CD14-positive monocyte (primary cell): Measurements from ENCODE around the gene PRKN. TPM values are rescaled to one million over a fixed set of nuclear protein-coding genes. Genes with fewer than 3 reads are reported as not detected.

ENCODE experiments used
- DNase-seq, 3 donors: peaks; one replicate each; pipeline ENCODE4 v3.0.0-alpha.2; 2011 to 2022
- H2AFZ ChIP-seq: 2 replicates; pipeline ENCODE4 v1.6.0; 2012; ENCODE audit warnings: mild to moderate bottlenecking, low read depth, low read length, inconsistent platforms; ENCODE audit not compliant: insufficient read depth, poor library complexity, severe bottlenecking
- H3K27ac ChIP-seq, 2 donors: 1 replicate in 1 of 2; 2 replicates in 1 of 2; pipeline ENCODE4 v1.5.1; 2012 to 2013; ENCODE audit warnings: low read length in 2 of 2, control low read depth in 1 of 2, inconsistent platforms in 1 of 2, low read depth in 1 of 2, mild to moderate bottlenecking in 1 of 2
- H3K27me3 ChIP-seq, 2 donors: one replicate each; pipeline versions ENCODE4 v1.6.0 to v1.6.1; 2011 to 2013; ENCODE audit warnings: low read length in 2 of 2; ENCODE audit not compliant: control insufficient read depth in 2 of 2, insufficient read depth in 2 of 2
- H3K36me3 ChIP-seq, 2 donors: replicated peaks in 1 of 2; 1 replicate in 1 of 2; 2 replicates in 1 of 2; pipeline versions ENCODE4 v1.5.1 to v1.6.1; 2012 to 2013; ENCODE audit warnings: low read length in 2 of 2, control low read depth in 1 of 2, inconsistent platforms in 1 of 2, mild to moderate bottlenecking in 1 of 2; ENCODE audit not compliant: insufficient read depth in 2 of 2, control insufficient read depth in 1 of 2
- H3K4me1 ChIP-seq, 2 donors: 1 replicate in 1 of 2; 2 replicates in 1 of 2; pipeline versions ENCODE4 v1.5.1 to v1.6.1; 2012 to 2013; ENCODE audit warnings: low read length in 2 of 2, control low read depth in 1 of 2, inconsistent platforms in 1 of 2, mild to moderate bottlenecking in 1 of 2, moderate library complexity in 1 of 2; ENCODE audit not compliant: insufficient read depth in 2 of 2, control insufficient read depth in 1 of 2
- H3K4me2 ChIP-seq: replicated peaks from 2 replicates; pipeline ENCODE3; 2012; ENCODE audit warnings: low read length, moderate library complexity, mild to moderate bottlenecking; ENCODE audit not compliant: poor library complexity, severe bottlenecking; ENCODE audit errors: extremely low read depth
- H3K4me3 ChIP-seq, 3 experiments: fragments of 200-600 bp in 1 of 3; sonication (generic) in 1 of 3; replicated peaks in 1 of 3; 1 replicate in 2 of 3; 2 replicates in 1 of 3; pipeline ENCODE4 v1.5.1; 2011 to 2013; ENCODE audit warnings: low read length in 3 of 3, mild to moderate bottlenecking in 3 of 3, control low read depth in 2 of 3, low read depth in 2 of 3, inconsistent platforms in 1 of 3, moderate library complexity in 1 of 3
- H3K79me2 ChIP-seq: 2 replicates; pipeline ENCODE4 v1.6.0; 2012; ENCODE audit warnings: mild to moderate bottlenecking, control low read depth, inconsistent platforms, low read length, moderate library complexity; ENCODE audit not compliant: insufficient read depth
- H3K9ac ChIP-seq: 2 replicates; pipeline ENCODE4 v1.6.0; 2017; ENCODE audit warnings: low read length, mild to moderate bottlenecking; ENCODE audit not compliant: insufficient read depth, poor library complexity, severe bottlenecking
- H3K9me3 ChIP-seq, 2 donors: replicated peaks in 1 of 2; 1 replicate in 1 of 2; 2 replicates in 1 of 2; pipeline versions ENCODE4 v1.5.1 to v1.6.1; 2012 to 2013; ENCODE audit warnings: low read length in 2 of 2, control low read depth in 1 of 2; ENCODE audit not compliant: control insufficient read depth in 1 of 2, insufficient read depth in 1 of 2
- H4K20me1 ChIP-seq: 2 replicates; pipeline ENCODE4 v1.6.0; 2012; ENCODE audit warnings: mild to moderate bottlenecking, low read length, control low read depth, moderate library complexity; ENCODE audit not compliant: insufficient read depth
- H3K27ac Mint-ChIP-seq, 7 donors: one replicate each; pipeline ENCODE4 v1.8.0; 2020; ENCODE audit warnings: mild to moderate bottlenecking in 7 of 7, mixed read lengths in 7 of 7, moderate library complexity in 6 of 7, inconsistent platforms in 2 of 7
- H3K27me3 Mint-ChIP-seq, 3 donors: one replicate each; pipeline ENCODE4 v1.8.0; 2021 to 2022; ENCODE audit warnings: low read depth in 3 of 3, mild to moderate bottlenecking in 3 of 3, mixed read lengths in 3 of 3, moderate library complexity in 3 of 3, inconsistent platforms in 1 of 3
- H3K36me3 Mint-ChIP-seq, 2 donors: one replicate each; pipeline ENCODE4 v1.8.0; 2020; ENCODE audit warnings: mixed read lengths in 2 of 2, inconsistent platforms in 1 of 2, mild to moderate bottlenecking in 1 of 2
- H3K4me1 Mint-ChIP-seq: one replicate; pipeline ENCODE4 v1.8.0; 2020; ENCODE audit warnings: mild to moderate bottlenecking, mixed read lengths
- H3K4me3 Mint-ChIP-seq, 2 donors: one replicate each; pipeline ENCODE4 v1.8.0; 2020; ENCODE audit warnings: mild to moderate bottlenecking in 2 of 2, mixed read lengths in 2 of 2, moderate library complexity in 1 of 2
- H3K9me3 Mint-ChIP-seq, 7 donors: one replicate each; pipeline ENCODE4 v1.8.0; 2020 to 2022; ENCODE audit warnings: mixed read lengths in 7 of 7, mild to moderate bottlenecking in 6 of 7, moderate library complexity in 6 of 7, inconsistent platforms in 2 of 7
- CTCF ChIP-seq: fragments of 200-600 bp; IDR thresholded peaks from one replicate; pipeline ENCODE4 v1.8.0; 2022; ENCODE audit warnings: antibody characterized with exemption, mild to moderate bottlenecking
- WGBS: methylation state at CpG from one replicate; pipeline ENCODE4 v1.1.5; 2013; ENCODE audit warnings: missing lambda C conversion rate; ENCODE audit not compliant: insufficient coverage; 5-methylcytosine and 5-hydroxymethylcytosine counted together
- intact Hi-C, 2 donors: fragments of 100-400 bp; cut with micrococcal nuclease; formaldehyde crosslinking; loops; one replicate each; pipeline versions ENCODE4 v1.15.0 to v1.15.1; 2023
- polyA plus RNA-seq, 3 donors: library from polyadenylated mRNA; depleted of rRNA in 1 of 3; unstranded in 2 of 3; stranded (reverse) in 1 of 3; fragments of 300-500 nt in 2 of 3; fragments of >200 nt in 1 of 3; fragmentation: Illumina TruSeq in 2 of 3; gene quantifications; 1 replicate in 2 of 3; 2 replicates in 1 of 3; pipeline ENCODE4 v1.2.3, GENCODE V29; 2012 to 2021

The PRKN gene
- polyA plus RNA-seq, 3 donors: 0.19 to 0.21 TPM; not detected in 1

GRCh38 chr6:161870236-161870901 lies 857.2 kb downstream of the PRKN start:
- no peaks in the 10 kb centered on the region for H3K4me1 ChIP-seq
- Mint-ChIP-seq H3K36me3 (no peaks in the 10 kb centered on the region), H3K4me1 (no peaks in the 10 kb centered on the region), H3K4me3 (no peak overlapping the region), H3K27ac (no peak overlapping the region), H3K27me3 (no peaks in the 10 kb centered on the region), H3K9me3 (peaks cover 3 to 19% (median 8%) of the 10 kb centered on the region in 7 donors)
- H2AFZ ChIP-seq: no peak overlapping the region
- H3K9me3 ChIP-seq: peaks cover 3 to 16% of the 10 kb centered on the region in 2 donors
- no peak overlapping the region for H3K27ac ChIP-seq
- no peak for TF ChIP-seq CTCF
- DNase-seq: no peak
- H3K36me3 ChIP-seq: no peaks in the 10 kb centered on the region
- H3K4me2 ChIP-seq: no peak overlapping the region
- no peaks in the 10 kb centered on the region for H4K20me1 ChIP-seq
- H3K4me3 ChIP-seq: no peak overlapping the region
- no CpG with 5 or more reads among the region's 4 CpGs for WGBS
- no peaks in the 10 kb centered on the region for H3K27me3 ChIP-seq
- H3K9ac ChIP-seq: no peak overlapping the region
- no peaks in the 10 kb centered on the region for H3K79me2 ChIP-seq
- intact Hi-C loops: no loop called here

DNA sequence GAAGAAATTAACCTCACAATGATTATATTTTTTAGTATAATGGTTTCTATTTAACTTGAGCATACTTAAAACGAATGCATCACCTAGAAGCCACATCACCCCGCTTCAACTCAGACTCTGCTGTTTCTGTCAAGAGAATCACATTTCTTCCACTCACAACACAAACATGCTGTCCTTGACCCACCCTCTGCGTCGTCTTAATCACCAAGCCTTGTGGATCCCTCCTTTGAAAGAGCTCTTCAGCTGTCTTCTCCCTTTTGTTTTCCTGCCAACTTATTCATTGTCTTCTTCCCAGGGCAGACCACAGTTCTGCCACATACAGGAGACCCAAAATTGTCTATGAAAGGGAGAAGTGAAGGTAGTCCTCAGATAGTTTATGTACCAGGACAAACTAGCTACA lies 858.1 kb downstream of the PRKN start:
- Mint-ChIP-seq H3K36me3 (no peaks in the 10 kb centered on the region), H3K9me3 (peaks cover 1 to 19% (median 6%) of the 10 kb centered on the region in 7 donors), H3K4me3 (no peak overlapping the region), H3K4me1 (no peaks in the 10 kb centered on the region), H3K27ac (no peak overlapping the region), H3K27me3 (no peaks in the 10 kb centered on the region)
- DNase-seq: no peak
- no peaks in the 10 kb centered on the region for H3K27me3 ChIP-seq
- no peak overlapping the region for H3K9ac ChIP-seq
- H3K4me3 ChIP-seq: no peak overlapping the region
- no peak overlapping the region for H2AFZ ChIP-seq
- H4K20me1 ChIP-seq: no peaks in the 10 kb centered on the region
- no peaks in the 10 kb centered on the region for H3K4me1 ChIP-seq
- H3K9me3 ChIP-seq: peaks cover 3 to 13% of the 10 kb centered on the region in 2 donors
- no peak overlapping the region for H3K4me2 ChIP-seq
- intact Hi-C loops: no loop called here
- H3K27ac ChIP-seq: no peak overlapping the region
- no peaks in the 10 kb centered on the region for H3K79me2 ChIP-seq
- 83% methylated on average over 1 of the region's 4 CpGs for WGBS
- no peak for TF ChIP-seq CTCF
- H3K36me3 ChIP-seq: no peaks in the 10 kb centered on the region
